Suprapubic skin (tissue), 4 donors: ENCODE measurements around the gene PRH2. TPM values are rescaled to one million over a fixed set of nuclear protein-coding genes. Genes with fewer than 3 reads are reported as not detected.

Experiments used
- DNase-seq, 2 donors: peaks; one replicate each; pipeline ENCODE4 v3.0.0-alpha.2; 2019; ENCODE audit warnings: low spot score in 2 of 2
- H3K27ac ChIP-seq: fragments of 200-600 bp; sonication (generic); one replicate; pipeline ENCODE4 v1.5.1; 2019
- H3K27me3 ChIP-seq: fragments of 200-600 bp; sonication (generic); one replicate; pipeline ENCODE4 v1.5.1; 2019
- H3K36me3 ChIP-seq: fragments of 200-600 bp; sonication (generic); one replicate; pipeline ENCODE4 v1.5.1; 2019
- H3K4me1 ChIP-seq: fragments of 200-600 bp; sonication (generic); one replicate; pipeline ENCODE4 v1.5.1; 2019
- H3K4me3 ChIP-seq: fragments of 200-600 bp; sonication (generic); one replicate; pipeline ENCODE4 v1.5.1; 2019; ENCODE audit warnings: mild to moderate bottlenecking
- H3K9me3 ChIP-seq: fragments of 200-600 bp; sonication (generic); one replicate; pipeline ENCODE4 v1.5.1; 2019
- CTCF ChIP-seq, 2 donors: fragments of 200-600 bp in 1 of 2; fragments of 450-650 bp in 1 of 2; sonication (generic) in 1 of 2; IDR thresholded peaks; one replicate each; pipeline ENCODE4 v1.5.1; 2016 to 2019; ENCODE audit warnings: antibody characterized with exemption in 2 of 2, mild to moderate bottlenecking in 1 of 2, moderate library complexity in 1 of 2
- EP300 ChIP-seq: sonication (generic); formaldehyde crosslinking; IDR thresholded peaks from one replicate; pipeline ENCODE4 v1.6.1; 2017; ENCODE audit warnings: antibody characterized with exemption
- POLR2A ChIP-seq, 2 donors: fragments of 450-650 bp; IDR thresholded peaks; one replicate each; pipeline ENCODE4 v1.6.1; 2017; ENCODE audit warnings: antibody characterized with exemption in 2 of 2, mild to moderate bottlenecking in 2 of 2, moderate library complexity in 2 of 2
- POLR2AphosphoS5 ChIP-seq, 3 donors: sonication (generic); formaldehyde crosslinking; IDR thresholded peaks; one replicate each; pipeline ENCODE4 v1.6.1; 2017; ENCODE audit warnings: antibody characterized with exemption in 3 of 3
- WGBS: methylation state at CpG from one replicate; pipeline ENCODE4 v1.1.5; 2018; 5-methylcytosine and 5-hydroxymethylcytosine counted together
- total RNA-seq, 4 donors: library from RNA; depleted of rRNA; stranded (reverse); fragments of >200 nt; gene quantifications; one replicate each; pipeline ENCODE4 v1.1.0, GENCODE V29; 2016

Gene PRH2
- total RNA-seq, result 1 to 10 TPM in 1 of 4 donors, not detected in 3; 2.1 TPM

GRCh38 chr12:10928746-10929286 lies at the start of gene PRH2:
Gene PRH2, plus strand, starts transcription at chr12:10929236. Its CDS starts 38 bp downstream, at chr12:10929274.
- no peak for TF ChIP-seq POLR2AphosphoS5 (IDR thresholded peaks at IDR 0.05)
- no peak for TF ChIP-seq POLR2A (IDR thresholded peaks at IDR 0.05)
- TF ChIP-seq CTCF (IDR thresholded peaks at IDR 0.05), result no peak
- no peak for TF ChIP-seq EP300
- no peaks in the 10 kb centered on the region for H3K36me3 ChIP-seq
- no peaks in the 10 kb centered on the region for H3K4me1 ChIP-seq
- H3K27ac ChIP-seq, result no peak within 1 kb of the TSS
- no peaks in the 10 kb centered on the region for H3K9me3 ChIP-seq
- H3K4me3 ChIP-seq, result no peak within 1 kb of the TSS
- 93% methylated on average over 5 of the region's 5 CpGs for WGBS
- DNase-seq, result no peak
- H3K27me3 ChIP-seq, result no peaks in the 10 kb centered on the region

GRCh38 chr12:10884086-10884725 lies 44.8 kb upstream of the PRH2 start, which contains the start of gene PRH1:
Gene PRH1, minus strand, starts transcription at chr12:10884255. Its CDS starts 38 bp downstream, at chr12:10884217.
- H3K9me3 ChIP-seq, result no peaks in the 10 kb centered on the region
- WGBS, result 95% methylated on average over 6 of the region's 6 CpGs
- DNase-seq, result no peak
- peaks cover 5% of the 10 kb centered on the region for H3K36me3 ChIP-seq
- no peaks in the 10 kb centered on the region for H3K4me1 ChIP-seq
- TF ChIP-seq POLR2A (IDR thresholded peaks at IDR 0.05) (no peak), POLR2AphosphoS5 (IDR thresholded peaks at IDR 0.05) (no peak), CTCF (IDR thresholded peaks at IDR 0.05) (no peak), EP300 (no peak)
- no peak within 1 kb of the TSS for H3K4me3 ChIP-seq
- no peaks in the 10 kb centered on the region for H3K27me3 ChIP-seq
- no peak within 1 kb of the TSS for H3K27ac ChIP-seq

- no peak for TF ChIP-seq EP300
- no peak for TF ChIP-seq CTCF (IDR thresholded peaks at IDR 0.05)
- no peak for DNase-seq
These were observed 39.8 kb upstream of the PRH2 start for GRCh38 chr12:10889226-10889625.

GRCh38 chr12:10891937-10892336 lies 37.1 kb upstream of the PRH2 start:
- TF ChIP-seq CTCF (IDR thresholded peaks at IDR 0.05) (no peak), POLR2AphosphoS5 (IDR thresholded peaks at IDR 0.05) (no peak), EP300 (no peak), POLR2A (IDR thresholded peaks at IDR 0.05) (no peak)
- H3K9me3 ChIP-seq, result no peaks in the 10 kb centered on the region
- no peak overlapping the region for H3K4me3 ChIP-seq
- no peak overlapping the region for H3K27ac ChIP-seq
- WGBS, result 98% methylated on average over 2 of the region's 2 CpGs
- no peaks in the 10 kb centered on the region for H3K27me3 ChIP-seq
- H3K36me3 ChIP-seq, result no peaks in the 10 kb centered on the region
- H3K4me1 ChIP-seq, result no peaks in the 10 kb centered on the region
- DNase-seq, result no peak

More at GRCh38 chr12:10889226-10889625, 39.8 kb upstream of the PRH2 start:
- Histone ChIP-seq H3K4me3 (no peak overlapping the region), H3K27ac (no peak overlapping the region), H3K36me3 (no peaks in the 10 kb centered on the region), H3K4me1 (no peaks in the 10 kb centered on the region), H3K27me3 (no peaks in the 10 kb centered on the region), H3K9me3 (no peaks in the 10 kb centered on the region)

GRCh38 chr12:10896854-10897253 lies 32.2 kb upstream of the PRH2 start:
- H3K27me3 ChIP-seq, result no peaks in the 10 kb centered on the region
- H3K9me3 ChIP-seq, result no peaks in the 10 kb centered on the region
- 94% methylated on average over 5 of the region's 5 CpGs for WGBS
- H3K4me1 ChIP-seq, result no peaks in the 10 kb centered on the region
- TF ChIP-seq EP300 (no peak), POLR2AphosphoS5 (IDR thresholded peaks at IDR 0.05) (no peak), POLR2A (IDR thresholded peaks at IDR 0.05) (no peak), CTCF (IDR thresholded peaks at IDR 0.05) (no peak)
- H3K27ac ChIP-seq, result no peak overlapping the region
- no peaks in the 10 kb centered on the region for H3K36me3 ChIP-seq
- no peak for DNase-seq
- no peak overlapping the region for H3K4me3 ChIP-seq
